HAP-1 (cell line): ENCODE data around the gene ECPAS.
"Not testable (repeated sequence)": the region's sequence is repeated elsewhere in the genome, so short reads cannot be mapped to it uniquely, and the experiment has no call there.

Experiments used
- DNase-seq, 2 experiments: peaks; one replicate each; pipeline ENCODE4 v3.0.0-alpha.2; 2016 to 2020; ENCODE audit warnings: low spot score in 2 of 2
- H3K27me3 ChIP-seq: fragments of 250-450 bp; sonication (Bioruptor Pico); 2 replicates; pipeline ENCODE4 v1.5.1; 2020; ENCODE audit warnings: low read depth, mild to moderate bottlenecking, moderate library complexity
- H3K36me3 ChIP-seq: fragments of 250-450 bp; sonication (Bioruptor Pico); replicated peaks from 2 replicates; pipeline ENCODE4 v1.5.1; 2020; ENCODE audit warnings: mild to moderate bottlenecking
- H3K4me1 ChIP-seq: fragments of 250-450 bp; sonication (Bioruptor Pico); 2 replicates; pipeline ENCODE4 v1.5.1; 2020; ENCODE audit warnings: mild to moderate bottlenecking
- H3K4me3 ChIP-seq: fragments of 250-450 bp; sonication (Bioruptor Pico); 2 replicates; pipeline ENCODE4 v1.5.1; 2020; ENCODE audit warnings: mild to moderate bottlenecking, moderate library complexity
- H3K9me3 ChIP-seq: fragments of 250-450 bp; sonication (Bioruptor Pico); 2 replicates; pipeline ENCODE4 v1.5.1; 2020; ENCODE audit warnings: mild to moderate bottlenecking, moderate library complexity
- in situ Hi-C: fragments of 300-500 bp; cut with MboI; formaldehyde crosslinking; loops from 3 replicates; pipeline ENCODE4 v1.14.3; 2020; ENCODE audit warnings: low sequenced_read_pairs, inconsistent platforms, mixed read lengths

Gene ECPAS

DNA sequence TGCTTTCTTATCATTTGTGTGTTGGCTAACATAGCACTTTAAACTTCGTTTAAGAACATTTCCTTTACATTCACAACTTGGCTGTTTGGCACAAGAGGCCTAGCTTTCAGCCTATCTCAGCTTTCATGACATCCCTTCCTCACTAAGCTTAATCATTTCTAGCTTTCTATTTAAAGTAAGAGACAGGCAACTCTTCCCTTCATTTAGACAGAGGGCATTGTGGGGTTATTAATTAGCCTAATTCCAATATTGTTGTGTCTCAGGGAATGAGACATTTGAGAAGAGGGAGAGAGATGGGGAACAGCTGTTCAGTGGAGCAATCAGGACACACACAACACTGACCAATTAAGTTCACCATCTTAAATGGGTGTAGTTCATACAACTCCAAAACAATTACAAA, 103.2 kb downstream of the ECPAS start:
- in situ Hi-C loops: no loop called here
- no peak for DNase-seq
- H3K27me3 ChIP-seq: no peaks in the 10 kb centered on the region
- H3K9me3 ChIP-seq: no peaks in the 10 kb centered on the region
- H3K4me1 ChIP-seq: no peaks in the 10 kb centered on the region
- H3K4me3 ChIP-seq: no peak overlapping the region
- H3K36me3 ChIP-seq: peaks cover 45% of the 10 kb centered on the region

DNA sequence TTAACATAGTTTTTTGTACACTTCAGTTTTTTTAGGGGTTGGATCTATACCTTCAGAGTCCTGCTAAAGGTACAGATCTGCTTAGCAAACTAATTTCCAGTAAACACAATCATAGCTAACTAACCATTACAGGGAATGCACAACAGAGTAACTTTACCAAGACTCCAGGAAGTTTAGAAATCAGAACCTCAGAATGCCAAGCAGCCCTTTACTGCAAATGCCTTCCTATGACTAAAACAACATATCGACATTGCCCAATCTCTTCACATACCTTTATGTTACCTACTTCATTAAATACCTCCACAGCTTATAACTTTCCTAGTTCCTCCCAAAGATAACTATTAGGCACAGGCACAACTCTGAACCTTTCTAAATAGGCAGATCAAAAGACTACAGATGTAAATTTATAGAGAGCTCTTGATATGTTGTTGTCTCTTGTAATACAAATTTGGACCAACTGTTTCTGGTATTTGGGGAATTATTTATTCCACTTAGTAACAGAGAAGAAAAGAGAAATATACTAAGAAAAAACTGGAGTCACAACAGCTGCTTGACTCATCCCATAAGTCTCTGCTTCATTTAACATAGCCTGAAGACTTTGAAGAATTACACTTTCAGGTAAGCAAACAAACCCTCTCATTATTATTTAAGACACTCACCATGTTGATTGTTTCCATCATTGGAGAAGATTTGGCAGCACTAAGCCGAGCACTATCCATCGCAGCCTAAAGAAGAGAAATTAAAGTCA, 108.2 kb downstream of the ECPAS start:
- DNase-seq: no peak
- H3K4me1 ChIP-seq: no peaks in the 10 kb centered on the region
- no peaks in the 10 kb centered on the region for H3K9me3 ChIP-seq
- no peak overlapping the region for H3K4me3 ChIP-seq
- no peaks in the 10 kb centered on the region for H3K27me3 ChIP-seq
- peaks cover 50% of the 10 kb centered on the region for H3K36me3 ChIP-seq
- in situ Hi-C loops: no loop called here

DNA sequence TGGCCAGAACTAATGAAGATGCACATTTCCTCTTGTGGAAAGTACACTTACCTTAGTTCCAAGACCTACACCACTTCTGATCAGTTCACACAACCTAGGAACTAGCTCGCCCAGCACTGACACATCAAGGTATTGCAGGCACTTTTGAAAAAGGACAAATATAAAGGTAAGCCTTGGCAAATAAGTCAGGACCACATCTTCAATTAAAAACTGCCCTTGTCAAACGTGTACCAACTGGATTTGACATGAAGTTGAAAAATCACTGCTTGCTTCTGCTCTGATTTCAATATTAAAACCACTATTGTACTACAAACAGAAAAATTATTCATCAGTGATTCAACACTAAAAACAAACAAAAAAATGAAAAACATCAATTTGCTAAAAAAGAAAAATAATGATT, 109.1 kb downstream of the ECPAS start:
- Histone ChIP-seq H3K36me3 (peaks cover 60% of the 10 kb centered on the region), H3K9me3 (no peaks in the 10 kb centered on the region), H3K27me3 (no peaks in the 10 kb centered on the region), H3K4me1 (no peaks in the 10 kb centered on the region), H3K4me3 (no peak overlapping the region)
- DNase-seq: no peak
- in situ Hi-C loops: no loop called here

DNA sequence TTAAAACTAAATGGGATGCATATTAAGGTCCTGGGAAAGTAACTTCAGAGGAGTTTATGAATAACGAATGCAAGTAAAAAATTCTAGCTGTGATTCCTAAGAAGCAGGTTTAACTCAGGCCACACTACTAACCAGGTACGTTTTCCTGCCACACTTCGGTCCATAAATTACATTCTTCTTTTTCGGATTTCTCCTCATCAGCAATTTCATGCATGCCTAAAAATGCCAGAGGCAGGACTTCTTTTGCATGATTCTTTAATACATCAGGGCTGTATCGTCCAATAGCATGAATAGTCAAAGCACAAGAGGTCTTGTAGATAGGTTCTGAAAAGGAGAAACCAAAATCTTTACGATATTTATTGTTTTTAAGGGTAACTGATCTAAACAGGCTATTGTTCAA, 111.9 kb downstream of the ECPAS start:
- H3K9me3 ChIP-seq: no peaks in the 10 kb centered on the region
- H3K4me3 ChIP-seq: no peak overlapping the region
- H3K36me3 ChIP-seq: peaks cover 69% of the 10 kb centered on the region
- H3K27me3 ChIP-seq: no peaks in the 10 kb centered on the region
- in situ Hi-C loops: no loop called here
- no peak for DNase-seq
- no peaks in the 10 kb centered on the region for H3K4me1 ChIP-seq

DNA sequence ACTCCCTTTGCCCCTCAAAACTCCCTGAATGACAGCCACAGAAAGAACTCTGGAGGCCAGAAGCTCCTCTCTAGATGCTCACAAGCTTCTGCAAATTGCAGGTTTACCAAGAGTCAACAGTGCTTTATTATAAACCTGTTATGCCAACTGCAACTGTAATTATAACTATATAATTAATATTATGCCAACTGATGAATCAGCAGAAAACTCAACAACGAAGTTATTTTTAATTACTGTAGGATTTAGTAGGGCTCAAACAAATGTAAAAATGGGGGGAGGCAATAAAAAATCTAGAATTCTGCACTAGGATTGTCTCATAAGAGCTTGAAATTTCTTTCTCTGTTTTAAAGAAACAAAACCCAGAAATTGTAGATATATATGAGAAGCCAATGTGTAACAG, 117.2 kb downstream of the ECPAS start:
- in situ Hi-C loops: no loop called here
- Histone ChIP-seq H3K4me3 (no peak overlapping the region), H3K27me3 (no peaks in the 10 kb centered on the region), H3K4me1 (no peaks in the 10 kb centered on the region), H3K9me3 (no peaks in the 10 kb centered on the region), H3K36me3 (peaks cover 68% of the 10 kb centered on the region)
- DNase-seq: no peak

DNA sequence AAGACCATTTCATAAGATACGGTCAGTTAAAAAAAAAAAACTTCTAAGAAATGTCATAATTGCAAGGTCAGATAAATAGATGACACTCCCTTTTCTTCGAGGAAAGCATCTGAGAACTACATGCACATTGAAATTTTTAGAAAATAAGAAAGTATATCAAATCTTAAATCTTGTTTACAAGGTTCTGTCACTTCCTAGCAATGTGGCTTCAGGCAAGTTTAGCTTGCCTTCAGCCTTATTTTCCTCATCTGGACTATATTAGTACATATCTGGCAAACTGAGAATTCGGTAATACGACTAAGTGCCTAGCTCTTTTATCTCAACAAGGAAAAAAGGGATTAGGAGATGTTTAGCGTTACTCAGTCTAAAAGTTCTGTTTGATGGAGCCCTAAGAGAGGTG, 121.7 kb downstream of the ECPAS start:
- H3K9me3 ChIP-seq: no peaks in the 10 kb centered on the region
- no peaks in the 10 kb centered on the region for H3K27me3 ChIP-seq
- no peak for DNase-seq
- in situ Hi-C loops: no loop called here
- H3K4me3 ChIP-seq: no peak overlapping the region
- H3K36me3 ChIP-seq: peaks cover 29% of the 10 kb centered on the region
- H3K4me1 ChIP-seq: no peaks in the 10 kb centered on the region

DNA sequence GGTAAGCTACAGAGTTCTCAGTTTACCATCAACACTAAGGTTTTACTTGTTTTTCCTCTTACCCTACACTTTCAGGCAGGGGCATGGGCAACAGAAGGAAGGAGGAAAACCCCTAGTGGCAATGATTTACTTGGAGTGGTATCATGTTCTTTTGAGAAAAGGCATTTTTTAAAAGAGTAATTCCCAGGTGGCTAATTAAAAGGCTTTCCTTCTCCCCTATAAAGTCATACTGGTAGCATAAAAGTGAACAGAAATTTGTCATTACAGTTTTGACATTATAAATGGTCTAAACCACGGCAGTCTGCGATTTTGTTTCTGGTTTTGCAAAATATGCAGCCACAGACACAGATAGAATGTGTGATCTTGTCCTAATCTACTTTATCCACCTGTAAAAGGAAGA, 123.3 kb downstream of the ECPAS start:
- DNase-seq: no peak

DNA sequence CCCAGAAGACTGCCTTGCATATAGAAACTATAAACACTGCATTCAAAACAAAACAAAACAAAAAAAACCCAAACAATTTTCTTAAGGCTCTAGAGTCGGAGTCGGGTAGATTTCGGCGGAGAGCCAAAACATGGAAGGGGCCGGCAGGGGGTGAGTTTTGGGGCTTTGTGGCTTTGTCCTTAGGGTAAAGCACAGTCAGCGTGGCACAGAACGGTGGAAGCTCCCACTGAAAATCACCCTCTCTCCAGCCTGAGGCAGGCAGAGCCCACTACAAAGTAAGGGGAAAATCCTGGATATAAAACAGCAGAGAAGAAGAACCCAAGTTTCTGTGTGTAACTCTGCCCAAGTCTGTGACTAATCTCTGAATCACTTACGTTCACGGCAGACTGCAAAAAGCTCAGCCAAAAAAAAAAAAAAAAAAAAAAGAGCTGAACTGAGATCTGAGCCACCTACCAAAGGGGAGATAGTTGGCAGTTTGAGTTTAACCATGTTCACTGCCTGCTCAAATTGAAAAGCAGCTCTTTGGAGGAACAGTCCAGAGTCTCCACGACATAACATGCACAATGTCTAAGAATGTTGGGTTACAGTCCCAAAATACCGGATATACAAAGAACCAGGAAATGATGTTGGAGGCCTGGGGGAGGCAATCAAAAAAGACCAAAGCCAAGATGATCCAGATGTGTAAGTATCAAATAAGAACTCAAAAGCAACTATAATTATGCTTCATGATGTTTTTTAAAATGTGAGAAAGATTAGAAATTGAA, 127.5 kb downstream of the ECPAS start:
- DNase-seq: no peak
- H3K27me3 ChIP-seq: no peaks in the 10 kb centered on the region
- H3K4me3 ChIP-seq: no peak overlapping the region
- H3K4me1 ChIP-seq: no peaks in the 10 kb centered on the region
- in situ Hi-C loops: no loop called here
- no peaks in the 10 kb centered on the region for H3K9me3 ChIP-seq
- H3K36me3 ChIP-seq: no peaks in the 10 kb centered on the region; the same call in 1 of the 2 replicates

More for the DNA sequence above, 123.3 kb downstream of the ECPAS start:
- no peak overlapping the region for H3K4me3 ChIP-seq
- H3K27me3 ChIP-seq: no peaks in the 10 kb centered on the region
- H3K4me1 ChIP-seq: no peaks in the 10 kb centered on the region
- no peaks in the 10 kb centered on the region for H3K9me3 ChIP-seq
- in situ Hi-C loops: no loop called here
- peaks cover 20% of the 10 kb centered on the region for H3K36me3 ChIP-seq

DNA sequence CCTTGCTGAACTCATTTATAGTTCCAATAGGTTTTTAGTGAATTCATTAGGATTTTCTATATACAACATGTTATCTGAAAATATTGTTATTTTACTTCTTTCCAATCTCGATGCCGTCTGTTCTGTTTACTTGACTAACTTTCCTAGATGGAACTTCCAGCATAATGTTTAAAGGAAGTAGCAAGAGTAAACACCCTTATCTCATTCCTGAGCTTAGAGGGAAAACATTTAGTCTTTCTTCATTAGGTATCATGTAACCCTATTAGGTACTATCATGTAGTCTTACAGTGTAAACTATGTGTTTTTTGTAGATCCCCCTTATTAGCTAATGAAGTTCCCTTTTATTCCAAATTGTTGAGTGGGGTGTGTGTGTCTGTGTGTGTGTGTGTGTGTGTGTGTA, 131.6 kb downstream of the ECPAS start:
- H3K27me3 ChIP-seq: no peaks in the 10 kb centered on the region
- H3K4me1 ChIP-seq: no peaks in the 10 kb centered on the region
- no peak for DNase-seq
- H3K36me3 ChIP-seq: no peaks in the 10 kb centered on the region
- no peaks in the 10 kb centered on the region for H3K9me3 ChIP-seq
- in situ Hi-C loops: no loop called here
- no peak overlapping the region for H3K4me3 ChIP-seq

DNA sequence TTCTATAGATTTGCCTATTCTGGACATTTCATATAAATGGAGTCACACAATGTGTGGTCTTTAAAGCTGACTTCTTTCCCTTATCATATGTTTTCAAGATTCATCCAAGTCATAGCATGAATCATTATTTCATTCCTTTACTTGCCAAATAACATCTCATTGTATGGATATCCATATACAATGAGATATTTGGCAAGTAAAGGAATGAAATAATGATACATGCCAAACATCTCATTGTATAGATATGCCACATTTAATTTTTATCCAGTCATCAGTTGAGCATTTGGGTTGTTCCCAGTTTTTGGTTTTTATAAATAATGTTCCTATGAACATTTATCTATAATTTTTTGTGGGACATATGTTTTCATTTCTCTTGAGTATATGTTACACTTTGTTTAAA, 133.6 kb downstream of the ECPAS start:
- Histone ChIP-seq H3K4me3 (no peak overlapping the region), H3K4me1 (no peaks in the 10 kb centered on the region), H3K9me3 (no peaks in the 10 kb centered on the region), H3K36me3 (no peaks in the 10 kb centered on the region), H3K27me3 (no peaks in the 10 kb centered on the region)
- in situ Hi-C loops: no loop called here
- DNase-seq: no peak

DNA sequence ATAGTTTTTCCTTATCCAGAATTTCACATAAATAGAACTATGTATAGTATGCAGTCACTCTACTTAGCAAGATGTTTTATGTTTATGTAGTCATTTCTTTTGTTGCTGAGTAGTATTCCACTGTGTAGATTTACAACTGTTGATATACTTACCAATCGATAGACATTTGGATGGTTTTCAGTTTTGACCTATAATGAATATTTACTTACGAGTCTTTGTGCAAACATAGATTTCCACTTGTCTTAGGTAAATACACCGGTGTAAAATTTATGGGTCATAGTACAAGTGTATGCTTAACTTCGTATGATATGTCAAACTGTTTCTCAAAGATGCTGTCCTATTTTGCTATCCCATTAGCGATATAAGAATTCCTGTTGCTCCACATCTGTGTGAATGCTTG, 134.4 kb downstream of the ECPAS start:
- in situ Hi-C loops: no loop called here
- no peak overlapping the region for H3K4me3 ChIP-seq
- H3K27me3 ChIP-seq: no peaks in the 10 kb centered on the region
- no peaks in the 10 kb centered on the region for H3K4me1 ChIP-seq
- DNase-seq: no peak
- H3K36me3 ChIP-seq: no peaks in the 10 kb centered on the region
- H3K9me3 ChIP-seq: no peaks in the 10 kb centered on the region

DNA sequence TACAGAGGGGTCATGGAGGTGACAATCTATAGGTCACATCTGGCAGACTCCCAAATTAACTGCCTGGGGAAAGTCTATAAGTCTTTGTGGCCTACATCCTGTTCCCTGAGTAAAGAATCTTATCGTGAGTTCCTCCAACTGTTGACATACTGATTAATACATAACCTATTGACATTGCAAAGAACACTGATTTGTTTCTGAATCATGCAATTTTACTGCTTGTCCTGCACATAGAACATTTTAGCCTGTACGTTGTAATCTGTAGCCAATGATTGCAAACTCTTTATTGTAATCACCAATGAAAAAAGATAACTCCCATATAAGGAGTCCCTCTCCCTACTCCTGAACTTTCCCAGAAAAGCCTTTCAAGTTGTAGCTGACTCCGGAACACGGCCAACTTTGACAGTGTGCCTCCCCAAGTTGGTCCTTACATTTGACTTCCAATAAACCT, 135.3 kb downstream of the ECPAS start:
- Histone ChIP-seq H3K4me3 (no peak overlapping the region), H3K27me3 (no peaks in the 10 kb centered on the region), H3K4me1 (no peaks in the 10 kb centered on the region), H3K9me3 (no peaks in the 10 kb centered on the region), H3K36me3 (no peaks in the 10 kb centered on the region)
- in situ Hi-C loops: no loop called here
- no peak for DNase-seq

DNA sequence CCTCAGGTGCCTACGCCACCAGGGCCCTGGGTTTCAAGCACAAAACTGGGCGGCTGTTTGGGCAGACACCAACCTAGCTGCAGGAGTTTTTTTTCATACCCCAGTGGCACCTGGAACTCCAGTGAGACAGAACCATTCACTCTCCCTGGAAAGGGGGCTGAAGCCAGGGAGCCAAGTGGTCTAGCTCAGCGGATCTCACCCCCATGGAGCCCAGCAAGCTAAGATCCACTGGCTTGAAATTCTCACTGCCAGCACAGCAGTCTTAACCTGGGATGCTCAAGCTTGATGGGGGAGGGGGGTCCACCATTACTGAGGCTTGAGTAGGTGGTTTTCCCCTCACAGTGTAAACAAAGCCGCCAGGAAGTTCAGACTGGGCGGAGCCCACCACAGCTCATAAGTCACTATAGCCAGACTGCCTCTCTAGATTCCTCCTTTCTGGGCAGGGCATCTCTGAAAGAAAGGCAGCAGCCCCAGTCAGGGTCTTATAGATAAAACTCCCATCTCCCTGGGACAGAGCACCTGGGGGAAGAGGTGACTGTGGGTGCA, 149.8 kb downstream of the ECPAS start:
- H3K9me3 ChIP-seq, DNase-seq, H3K36me3 ChIP-seq, H3K4me3 ChIP-seq, H3K4me1 ChIP-seq, in situ Hi-C loops: not testable (repeated sequence)
- H3K27me3 ChIP-seq: peaks cover 16% of the 10 kb centered on the region

DNA sequence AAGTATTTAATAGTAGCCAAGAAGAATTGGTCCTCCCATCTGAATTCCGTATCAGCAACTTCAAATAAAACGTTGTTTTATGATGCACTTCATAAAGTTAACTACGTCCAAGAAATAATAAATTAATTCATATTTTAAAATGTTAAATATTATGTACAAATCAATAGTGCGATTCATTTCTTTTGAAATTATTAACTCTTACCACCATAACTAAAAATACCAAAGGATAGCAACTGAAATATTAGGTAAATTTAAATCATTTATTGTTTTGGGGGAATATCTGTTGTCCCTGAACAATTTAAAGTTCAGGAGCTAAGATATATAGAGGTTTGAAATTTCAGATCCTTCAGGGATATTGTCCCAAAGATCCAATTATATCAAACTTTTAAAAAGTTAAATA, 154.1 kb downstream of the ECPAS start, which contains the start of gene OR2K2:
Gene OR2K2, minus strand, starts transcription at position 101 of the 400 bp plus-strand sequence. CDS start 1,791 bp downstream, outside the sequence.
- H3K36me3 ChIP-seq: no peaks in the 10 kb centered on the region
- H3K27me3 ChIP-seq: peaks cover 19% of the 10 kb centered on the region
- no peaks in the 10 kb centered on the region for H3K4me1 ChIP-seq
- no peaks in the 10 kb centered on the region for H3K9me3 ChIP-seq
- no peak within 1 kb of the TSS for H3K4me3 ChIP-seq
- no peak for DNase-seq
- in situ Hi-C loops: no loop called here
